Liver (tissue), 9 donors: ENCODE data around the gene CCSER2. TPM values are rescaled to one million over a fixed set of nuclear protein-coding genes. Genes with fewer than 3 reads are reported as not detected.

Experiments used
- DNase-seq: peaks from one replicate; pipeline ENCODE4 v3.0.0-alpha.2; 2017; ENCODE audit warnings: low spot score
- H3K27ac ChIP-seq, 2 donors: one replicate each; pipeline ENCODE4 v1.7.0; 2013; ENCODE audit warnings: inconsistent platforms in 2 of 2, low read length in 2 of 2, control low read depth in 1 of 2, low read depth in 1 of 2, mild to moderate bottlenecking in 1 of 2
- H3K27me3 ChIP-seq, 4 donors: one replicate each; pipeline versions ENCODE4 v1.6.1 to v1.7.0; 2013; ENCODE audit warnings: low read length in 3 of 4, inconsistent platforms in 1 of 4, mild to moderate bottlenecking in 1 of 4, moderate library complexity in 1 of 4; ENCODE audit not compliant: control insufficient read depth in 4 of 4, insufficient read depth in 4 of 4
- H3K36me3 ChIP-seq, 4 donors: one replicate each; pipeline versions ENCODE4 v1.6.1 to v1.7.0; 2013; ENCODE audit warnings: low read length in 3 of 4, mild to moderate bottlenecking in 3 of 4, low read depth in 1 of 4, moderate library complexity in 1 of 4; ENCODE audit not compliant: control insufficient read depth in 4 of 4, insufficient read depth in 3 of 4
- H3K4me1 ChIP-seq, 4 donors: one replicate each; pipeline versions ENCODE4 v1.6.1 to v1.7.0; 2013; ENCODE audit warnings: low read length in 3 of 4, mild to moderate bottlenecking in 3 of 4, moderate library complexity in 1 of 4; ENCODE audit not compliant: control insufficient read depth in 4 of 4, insufficient read depth in 4 of 4
- H3K4me3 ChIP-seq, 3 donors: one replicate each; pipeline versions ENCODE4 v1.6.1 to v1.7.0; 2013; ENCODE audit warnings: low read length in 3 of 3, control low read depth in 1 of 3, low read depth in 1 of 3, mild to moderate bottlenecking in 1 of 3
- H3K9ac ChIP-seq, 2 donors: one replicate each; pipeline ENCODE4 v1.7.0; 2013; ENCODE audit warnings: low read length in 2 of 2, mild to moderate bottlenecking in 2 of 2, moderate library complexity in 2 of 2, control low read depth in 1 of 2, low read depth in 1 of 2
- H3K9me3 ChIP-seq, 4 donors: one replicate each; pipeline versions ENCODE4 v1.6.1 to v1.7.0; 2013; ENCODE audit warnings: low read length in 3 of 4; ENCODE audit not compliant: control insufficient read depth in 4 of 4
- EGR1 ChIP-seq, 2 donors: IDR thresholded peaks; 2 replicates each; pipeline ENCODE4 v1.6.1; 2016 to 2018; ENCODE audit warnings: antibody characterized with exemption in 2 of 2, low read depth in 2 of 2
- FOXA2 ChIP-seq: IDR thresholded peaks from 2 replicates; pipeline ENCODE4 v1.6.1; 2016; ENCODE audit warnings: antibody characterized with exemption
- GABPA ChIP-seq, 2 donors: IDR thresholded peaks in 1 of 2; conservative IDR thresholded peaks in 1 of 2; 2 replicates each; pipeline ENCODE4 v1.6.1; 2016; ENCODE audit warnings: antibody characterized with exemption in 2 of 2, mild to moderate bottlenecking in 1 of 2, moderate library complexity in 1 of 2
- HNF4A ChIP-seq, 2 donors: conservative IDR thresholded peaks; 2 replicates each; pipeline ENCODE4 v1.6.1; 2016; ENCODE audit warnings: antibody characterized with exemption in 2 of 2, mild to moderate bottlenecking in 2 of 2
- HNF4G ChIP-seq: IDR thresholded peaks from 2 replicates; pipeline ENCODE4 v1.6.1; 2016; ENCODE audit warnings: antibody characterized with exemption
- JUND ChIP-seq, 2 donors: IDR thresholded peaks; 2 replicates each; pipeline ENCODE4 v1.6.1; 2016; ENCODE audit warnings: antibody characterized with exemption in 2 of 2
- NR2F2 ChIP-seq: IDR thresholded peaks from 2 replicates; pipeline ENCODE4 v1.6.1; 2016; ENCODE audit warnings: antibody characterized with exemption
- RAD21 ChIP-seq, 2 donors: IDR thresholded peaks; 2 replicates each; pipeline ENCODE4 v1.6.1; 2016; ENCODE audit warnings: antibody characterized with exemption in 2 of 2, mild to moderate bottlenecking in 2 of 2
- SP1 ChIP-seq: IDR thresholded peaks from 2 replicates; pipeline ENCODE4 v1.6.1; 2018; ENCODE audit warnings: antibody characterized with exemption, mild to moderate bottlenecking
- YY1 ChIP-seq: IDR thresholded peaks from 2 replicates; pipeline ENCODE4 v1.6.1; 2016; ENCODE audit warnings: antibody characterized with exemption, mild to moderate bottlenecking
- WGBS: extraction: QIAGEN DNeasy Blood & Tissue Kit; methylation state at CpG from one replicate; pipeline ENCODE4 v1.1.7; 2013; 5-methylcytosine and 5-hydroxymethylcytosine counted together
- polyA plus RNA-seq, 2 donors: library from polyadenylated mRNA; stranded (reverse) in 1 of 2; unstranded in 1 of 2; fragments of 200-250 nt in 1 of 2; fragments of >200 nt in 1 of 2; fragmentation: Nextera tagmentation in 1 of 2; extraction: Ambion mirVana in 1 of 2; gene quantifications; one replicate each; pipeline versions ENCODE4 v1.2.1 to v1.2.3, GENCODE V29; 2013 to 2015
- total RNA-seq, 2 donors: library from RNA; depleted of rRNA; stranded (reverse); fragments of >200 nt; gene quantifications; one replicate each; pipeline ENCODE4 v1.2.3, GENCODE V29; 2014
- TF ChIP-seq, protein P1 (sequence below): IDR thresholded peaks from 2 replicates; pipeline ENCODE4 v1.6.1; 2016; ENCODE audit warnings: antibody characterized with exemption
- TF ChIP-seq, protein P2 (sequence below): IDR thresholded peaks from 2 replicates; pipeline ENCODE4 v1.6.1; 2016; ENCODE audit warnings: antibody characterized with exemption
- TF ChIP-seq, protein P3 (sequence below): IDR thresholded peaks from 2 replicates; pipeline ENCODE4 v1.6.1; 2016; ENCODE audit warnings: antibody characterized with exemption, mild to moderate bottlenecking
- TF ChIP-seq, protein P4 (sequence below): fragments of 150-350 bp; IDR thresholded peaks from 2 replicates; pipeline ENCODE4 v1.5.1; 2017; ENCODE audit warnings: improper control_type of control experiment, low read depth, low read length; ENCODE audit not compliant: missing input control
- donor health status: healthy.
- donor health status: healthy.
- donor health status: healthy.
- donor health status: healthy.
- donor health status: healthy.

The CCSER2 gene
- total and polyA plus RNA-seq, 4 donors = 5.6 to 18.2 (median 12.1) TPM

DNA sequence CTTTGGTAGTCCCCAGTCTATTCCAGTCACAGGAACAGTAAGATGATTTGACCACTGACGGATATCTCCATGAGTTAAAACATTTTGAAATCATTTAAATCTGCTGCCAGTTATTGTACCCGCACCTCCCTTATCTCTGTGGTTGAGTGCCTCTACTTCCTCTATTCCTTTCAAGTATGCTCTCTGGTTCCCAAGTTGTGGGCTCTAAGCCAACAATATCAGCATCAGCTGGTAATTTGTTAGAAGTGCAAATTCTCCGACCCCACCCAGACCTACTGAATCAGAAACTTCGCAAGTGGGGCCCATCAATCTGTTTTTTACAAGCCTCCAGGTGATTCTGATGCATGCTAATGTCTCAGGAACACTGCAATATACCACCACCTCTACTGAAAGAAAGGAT lies 235.5 kb downstream of the CCSER2 start:
- TF ChIP-seq SP1 (no peak), HNF4A (conservative IDR thresholded peaks at IDR 0.05) (no peak), JUND (IDR thresholded peaks at IDR 0.05) (no peak), YY1 (no peak), EGR1 (IDR thresholded peaks at IDR 0.05; ENCODE audit: low read depth in 2 of 2) (no peak), NR2F2 (no peak), RAD21 (IDR thresholded peaks at IDR 0.05) (no peak), GABPA (IDR thresholded peaks at IDR 0.05 in 1 of 2, conservative IDR thresholded peaks at IDR 0.05 in 1 of 2) (no peak), FOXA2 (no peak)
- TF ChIP-seq, protein P1, sequence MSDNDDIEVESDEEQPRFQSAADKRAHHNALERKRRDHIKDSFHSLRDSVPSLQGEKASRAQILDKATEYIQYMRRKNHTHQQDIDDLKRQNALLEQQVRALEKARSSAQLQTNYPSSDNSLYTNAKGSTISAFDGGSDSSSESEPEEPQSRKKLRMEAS = no peak
- TF ChIP-seq, protein P2, sequence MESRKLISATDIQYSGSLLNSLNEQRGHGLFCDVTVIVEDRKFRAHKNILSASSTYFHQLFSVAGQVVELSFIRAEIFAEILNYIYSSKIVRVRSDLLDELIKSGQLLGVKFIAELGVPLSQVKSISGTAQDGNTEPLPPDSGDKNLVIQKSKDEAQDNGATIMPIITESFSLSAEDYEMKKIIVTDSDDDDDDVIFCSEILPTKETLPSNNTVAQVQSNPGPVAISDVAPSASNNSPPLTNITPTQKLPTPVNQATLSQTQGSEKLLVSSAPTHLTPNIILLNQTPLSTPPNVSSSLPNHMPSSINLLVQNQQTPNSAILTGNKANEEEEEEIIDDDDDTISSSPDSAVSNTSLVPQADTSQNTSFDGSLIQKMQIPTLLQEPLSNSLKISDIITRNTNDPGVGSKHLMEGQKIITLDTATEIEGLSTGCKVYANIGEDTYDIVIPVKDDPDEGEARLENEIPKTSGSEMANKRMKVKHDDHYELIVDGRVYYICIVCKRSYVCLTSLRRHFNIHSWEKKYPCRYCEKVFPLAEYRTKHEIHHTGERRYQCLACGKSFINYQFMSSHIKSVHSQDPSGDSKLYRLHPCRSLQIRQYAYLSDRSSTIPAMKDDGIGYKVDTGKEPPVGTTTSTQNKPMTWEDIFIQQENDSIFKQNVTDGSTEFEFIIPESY = no peak
- TF ChIP-seq, protein P3, sequence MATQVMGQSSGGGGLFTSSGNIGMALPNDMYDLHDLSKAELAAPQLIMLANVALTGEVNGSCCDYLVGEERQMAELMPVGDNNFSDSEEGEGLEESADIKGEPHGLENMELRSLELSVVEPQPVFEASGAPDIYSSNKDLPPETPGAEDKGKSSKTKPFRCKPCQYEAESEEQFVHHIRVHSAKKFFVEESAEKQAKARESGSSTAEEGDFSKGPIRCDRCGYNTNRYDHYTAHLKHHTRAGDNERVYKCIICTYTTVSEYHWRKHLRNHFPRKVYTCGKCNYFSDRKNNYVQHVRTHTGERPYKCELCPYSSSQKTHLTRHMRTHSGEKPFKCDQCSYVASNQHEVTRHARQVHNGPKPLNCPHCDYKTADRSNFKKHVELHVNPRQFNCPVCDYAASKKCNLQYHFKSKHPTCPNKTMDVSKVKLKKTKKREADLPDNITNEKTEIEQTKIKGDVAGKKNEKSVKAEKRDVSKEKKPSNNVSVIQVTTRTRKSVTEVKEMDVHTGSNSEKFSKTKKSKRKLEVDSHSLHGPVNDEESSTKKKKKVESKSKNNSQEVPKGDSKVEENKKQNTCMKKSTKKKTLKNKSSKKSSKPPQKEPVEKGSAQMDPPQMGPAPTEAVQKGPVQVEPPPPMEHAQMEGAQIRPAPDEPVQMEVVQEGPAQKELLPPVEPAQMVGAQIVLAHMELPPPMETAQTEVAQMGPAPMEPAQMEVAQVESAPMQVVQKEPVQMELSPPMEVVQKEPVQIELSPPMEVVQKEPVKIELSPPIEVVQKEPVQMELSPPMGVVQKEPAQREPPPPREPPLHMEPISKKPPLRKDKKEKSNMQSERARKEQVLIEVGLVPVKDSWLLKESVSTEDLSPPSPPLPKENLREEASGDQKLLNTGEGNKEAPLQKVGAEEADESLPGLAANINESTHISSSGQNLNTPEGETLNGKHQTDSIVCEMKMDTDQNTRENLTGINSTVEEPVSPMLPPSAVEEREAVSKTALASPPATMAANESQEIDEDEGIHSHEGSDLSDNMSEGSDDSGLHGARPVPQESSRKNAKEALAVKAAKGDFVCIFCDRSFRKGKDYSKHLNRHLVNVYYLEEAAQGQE = no peak
- TF ChIP-seq, protein P4, sequence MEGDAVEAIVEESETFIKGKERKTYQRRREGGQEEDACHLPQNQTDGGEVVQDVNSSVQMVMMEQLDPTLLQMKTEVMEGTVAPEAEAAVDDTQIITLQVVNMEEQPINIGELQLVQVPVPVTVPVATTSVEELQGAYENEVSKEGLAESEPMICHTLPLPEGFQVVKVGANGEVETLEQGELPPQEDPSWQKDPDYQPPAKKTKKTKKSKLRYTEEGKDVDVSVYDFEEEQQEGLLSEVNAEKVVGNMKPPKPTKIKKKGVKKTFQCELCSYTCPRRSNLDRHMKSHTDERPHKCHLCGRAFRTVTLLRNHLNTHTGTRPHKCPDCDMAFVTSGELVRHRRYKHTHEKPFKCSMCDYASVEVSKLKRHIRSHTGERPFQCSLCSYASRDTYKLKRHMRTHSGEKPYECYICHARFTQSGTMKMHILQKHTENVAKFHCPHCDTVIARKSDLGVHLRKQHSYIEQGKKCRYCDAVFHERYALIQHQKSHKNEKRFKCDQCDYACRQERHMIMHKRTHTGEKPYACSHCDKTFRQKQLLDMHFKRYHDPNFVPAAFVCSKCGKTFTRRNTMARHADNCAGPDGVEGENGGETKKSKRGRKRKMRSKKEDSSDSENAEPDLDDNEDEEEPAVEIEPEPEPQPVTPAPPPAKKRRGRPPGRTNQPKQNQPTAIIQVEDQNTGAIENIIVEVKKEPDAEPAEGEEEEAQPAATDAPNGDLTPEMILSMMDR = no peak
- no peak overlapping the region for H3K4me3 ChIP-seq
- H3K4me1 ChIP-seq = peaks cover 0 to 8% (median 4%) of the 10 kb centered on the region in 4 donors
- H3K27me3 ChIP-seq = no peaks in the 10 kb centered on the region
- no peaks in the 10 kb centered on the region for H3K9me3 ChIP-seq
- no peak for DNase-seq
- no peak overlapping the region for H3K9ac ChIP-seq
- no peak overlapping the region for H3K27ac ChIP-seq
- WGBS = 53% methylated on average over 4 of the region's 4 CpGs
- H3K36me3 ChIP-seq = no peaks in the 10 kb centered on the region

DNA sequence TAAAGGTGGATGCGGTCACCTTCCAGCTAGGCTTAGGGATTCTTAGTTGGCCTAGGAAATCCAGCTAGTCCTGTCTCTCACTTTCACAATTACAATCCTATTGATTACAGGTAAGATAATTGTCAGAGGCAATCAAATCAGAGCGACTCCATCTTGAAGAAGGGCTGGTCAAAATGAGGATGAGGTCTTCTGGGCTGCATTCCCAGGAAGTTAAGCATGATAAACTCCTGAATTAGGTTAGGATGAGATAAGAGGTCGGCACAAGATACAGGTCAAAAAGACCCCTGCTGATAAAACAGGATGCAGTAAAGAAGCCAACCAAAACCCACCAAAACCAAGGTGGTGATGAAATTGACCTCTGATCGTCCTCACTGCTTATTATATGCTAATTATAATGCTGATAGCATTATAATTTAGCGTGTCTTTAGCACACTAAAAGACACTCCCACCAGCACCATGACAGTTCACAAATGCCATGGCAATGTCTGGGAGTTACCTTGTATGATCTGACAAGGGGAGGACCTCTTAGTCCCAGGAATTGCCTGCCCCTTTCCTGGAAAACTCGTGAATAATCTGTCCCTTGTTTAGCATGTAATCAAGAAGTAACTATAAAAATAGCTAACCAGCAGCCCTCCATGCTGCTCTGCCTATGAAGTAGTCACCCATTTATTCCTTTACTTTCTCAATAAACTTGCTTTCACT lies 237.6 kb downstream of the CCSER2 start:
- Histone ChIP-seq H3K4me3 (no peak overlapping the region), H3K9ac (no peak overlapping the region), H3K9me3 (no peaks in the 10 kb centered on the region), H3K36me3 (no peaks in the 10 kb centered on the region), H3K4me1 (peaks cover 0 to 8% (median 2%) of the 10 kb centered on the region in 4 donors), H3K27me3 (no peaks in the 10 kb centered on the region), H3K27ac (no peak overlapping the region)
- 57% methylated on average over 6 of the region's 6 CpGs for WGBS
- DNase-seq = no peak
- TF ChIP-seq, protein P2 = no peak
- TF ChIP-seq, protein P3 = no peak
- TF ChIP-seq, protein P4 = no peak
- no peak for TF ChIP-seq HNF4G
- TF ChIP-seq, protein P1 = no peak
